Psoas muscle (tissue), 8 donors: ENCODE data around the gene MRNIP. TPM values are rescaled to one million over a fixed set of nuclear protein-coding genes. Genes with fewer than 3 reads are reported as not detected.

Source experiments
- ATAC-seq, 4 donors: fragments of 200-7000 bp; cut with Tn5 transposase; one replicate each; pipeline ENCODE4 v1.9.1; 2020; ENCODE audit warnings: moderate library complexity in 3 of 4, mild to moderate bottlenecking in 2 of 4
- DNase-seq, 2 donors: peaks; one replicate each; pipeline ENCODE4 v3.0.0-alpha.2; 2020
- H3K27ac ChIP-seq: fragments of 200-600 bp; one replicate; pipeline ENCODE4 v1.8.0; 2022
- H3K27me3 ChIP-seq, 3 donors: fragments of 200-600 bp in 1 of 3; one replicate each; pipeline versions ENCODE4 v1.6.1 to v1.8.0; 2013 to 2022; ENCODE audit warnings: low read length in 2 of 3, mild to moderate bottlenecking in 2 of 3, moderate library complexity in 1 of 3; ENCODE audit not compliant: insufficient read depth in 3 of 3
- H3K36me3 ChIP-seq, 2 donors: fragments of 200-600 bp in 1 of 2; one replicate each; pipeline versions ENCODE4 v1.6.1 to v1.8.0; 2013 to 2022; ENCODE audit warnings: low read depth in 1 of 2, mild to moderate bottlenecking in 1 of 2, moderate library complexity in 1 of 2; ENCODE audit not compliant: insufficient read depth in 1 of 2
- H3K4me1 ChIP-seq: fragments of 200-600 bp; one replicate; pipeline ENCODE4 v1.8.0; 2022
- H3K4me3 ChIP-seq: fragments of 200-600 bp; one replicate; pipeline ENCODE4 v1.8.0; 2022; ENCODE audit warnings: mild to moderate bottlenecking
- H3K9me3 ChIP-seq: fragments of 200-600 bp; one replicate; pipeline ENCODE4 v1.8.0; 2022
- CTCF ChIP-seq: fragments of 200-600 bp; IDR thresholded peaks from one replicate; pipeline ENCODE4 v1.8.0; 2022; ENCODE audit warnings: antibody characterized with exemption
- WGBS, 3 donors: extraction: QIAGEN DNeasy Blood & Tissue Kit; methylation state at CpG; one replicate each; pipeline versions ENCODE4 v1.1.6 to v1.1.7; 2013; 5-methylcytosine and 5-hydroxymethylcytosine counted together
- intact Hi-C, 2 donors: fragments of 100-400 bp; cut with DNase I; formaldehyde crosslinking; loops; one replicate each; pipeline versions ENCODE4 v1.11.0 to v1.14.2; 2022
- polyA plus RNA-seq, 3 donors: library from polyadenylated mRNA; stranded (reverse); fragments of 200-250 nt; gene quantifications; one replicate each; pipeline ENCODE4 v1.2.3, GENCODE V29; 2013
- total RNA-seq, 4 donors: library from RNA; stranded (reverse); fragmentation: NEBNext Ultra II Directional in 2 of 4; extraction: Animal tissue kit (Norgen Biotek cat#: 25700) in 2 of 4; gene quantifications; one replicate each; pipeline versions ENCODE4 v1.2.1 to v1.2.4, GENCODE V29; 2021 to 2023
- donor health status: healthy with polysubstance abuse.
- donor health status: DM: no; HTN: no; CAD: no; lungs with moderate emphysema.
- donor health status: Bipolar disorder and iron deficiency.
- donor health status: healthy.
- donor health status: DM: yes; HTN: yes; CAD: no.
- donor health status: DM: no; HTN: no; CAD: no.
- donor health status: DM: no; HTN: no; CAD: no.
- donor health status: DM: yes; HTN: yes; CAD: no.

The MRNIP gene
- total and polyA plus RNA-seq, 7 donors, result 2.1 to 30.4 (median 7.9) TPM

- H3K4me3 ChIP-seq, result no peak overlapping the region
- H3K27me3 ChIP-seq, result no peaks in the 10 kb centered on the region
- TF ChIP-seq CTCF, result no peak
- no peak for DNase-seq
- H3K4me1 ChIP-seq, result peaks cover 27% of the 10 kb centered on the region
- H3K9me3 ChIP-seq, result no peaks in the 10 kb centered on the region
- WGBS, 3 donors, result 94 to 96% (median 95%) methylated on average over 23 of the region's 23 CpGs
- H3K36me3 ChIP-seq, result peaks cover 3 to 45% of the 10 kb centered on the region in 2 donors
- no peak overlapping the region for H3K27ac ChIP-seq
- no peak for ATAC-seq
- intact Hi-C loops, result no loop called here
Measured at GRCh38 chr5:179798144-179798770, 60.4 kb downstream of the MRNIP start.

GRCh38 chr5:179797741-179798140 is 60.9 kb downstream of the MRNIP start:
- DNase-seq (no peak), ATAC-seq (no peak)
- Histone ChIP-seq H3K27me3 (no peaks in the 10 kb centered on the region), H3K27ac (no peak overlapping the region), H3K36me3 (peaks cover 3 to 45% of the 10 kb centered on the region in 2 donors), H3K4me1 (peaks cover 24% of the 10 kb centered on the region), H3K4me3 (no peak overlapping the region), H3K9me3 (no peaks in the 10 kb centered on the region)
- TF ChIP-seq CTCF, result no peak
- WGBS, 3 donors, result 93 to 96% (median 95%) methylated on average over 30 of the region's 30 CpGs
- intact Hi-C loops, result loop anchor here in 1 of 2 donors (2.0 kb wide), 1 partner anchor 35 kb away; no protein-coding TSS in a partner anchor

GRCh38 chr5:179796877-179797608 is 61.6 kb downstream of the MRNIP start:
- intact Hi-C loops, result loop anchor here in 1 of 2 donors (2.0 kb wide), 1 partner anchor 34 kb away; no protein-coding TSS in a partner anchor
- no peaks in the 10 kb centered on the region for H3K27me3 ChIP-seq
- peaks cover 3 to 52% of the 10 kb centered on the region in 2 donors for H3K36me3 ChIP-seq
- no peaks in the 10 kb centered on the region for H3K9me3 ChIP-seq
- peak overlapping the region; percentile 78 for H3K27ac ChIP-seq
- ATAC-seq (no peak), DNase-seq (no peak)
- TF ChIP-seq CTCF, result no peak
- H3K4me1 ChIP-seq, result peaks cover 17% of the 10 kb centered on the region
- 85 to 90% (median 89%) methylated on average over 21 of the region's 21 CpGs for WGBS, 3 donors
- H3K4me3 ChIP-seq, result peak overlapping the region; percentile 74

- peak overlapping the region; percentile 78 for H3K27ac ChIP-seq
- H3K4me1 ChIP-seq, result peaks cover 16% of the 10 kb centered on the region
- no peaks in the 10 kb centered on the region for H3K9me3 ChIP-seq
- peak; percentile 86 to 90 for DNase-seq
- H3K36me3 ChIP-seq, result peaks cover 3 to 49% of the 10 kb centered on the region in 2 donors
- WGBS, 3 donors, result 3 to 5% (median 4%) methylated on average over 56 to 113 of the region's 113 CpGs
- H3K27me3 ChIP-seq, result no peaks in the 10 kb centered on the region
- ATAC-seq, result peak; percentile 80 to 86 (median 85)
- intact Hi-C loops, result loop anchor here in 1 of 2 donors (2.0 kb wide), 1 partner anchor 33 kb away; no protein-coding TSS in a partner anchor
- TF ChIP-seq CTCF, result peak; percentile 87
- H3K4me3 ChIP-seq, result peak overlapping the region; percentile 74
Measured at GRCh38 chr5:179795863-179796833, 62.5 kb downstream of the MRNIP start.
